HepG2 (cell line): ENCODE measurements around the gene CERS5. TPM values are rescaled to one million over a fixed set of nuclear protein-coding genes. Genes with fewer than 3 reads are reported as not detected.
A peak's percentile ranks its signal among the peaks of the same experiment; 100 is the strongest.

ENCODE experiments used
- CBX5 ChIP-seq: sonication (generic); formaldehyde crosslinking; IDR thresholded peaks from 2 replicates; pipeline ENCODE4 v1.4.0; 2020; ENCODE audit warnings: missing genetic modification reagents, borderline replicate concordance
- HMGXB4 ChIP-seq, 2 experiments: sonication (generic) in 1 of 2; formaldehyde crosslinking in 1 of 2; IDR thresholded peaks; 2 replicates each; pipeline versions ENCODE4 v1.4.0 to v1.6.1; 2018 to 2020; ENCODE audit warnings: missing genetic modification reagents in 2 of 2, borderline replicate concordance in 1 of 2, low read depth in 1 of 2, mild to moderate bottlenecking in 1 of 2, missing biosample characterization in 1 of 2
- JARID2 ChIP-seq: sonication (generic); formaldehyde crosslinking; IDR thresholded peaks from 2 replicates; pipeline ENCODE4 v1.8.1; 2023; ENCODE audit warnings: missing genetic modification reagents, inconsistent platforms; ENCODE audit not compliant: insufficient replicate concordance
- KDM5A ChIP-seq: fragments of 200-600 bp; sonication (generic); IDR thresholded peaks from 2 replicates; pipeline ENCODE4 v1.7.0; 2018; ENCODE audit warnings: antibody characterized with exemption, mild to moderate bottlenecking, low read length, borderline replicate concordance
- MBD4 ChIP-seq: IDR thresholded peaks from 2 replicates; pipeline ENCODE4 v1.6.1; 2012; ENCODE audit warnings: low read length, inconsistent platforms, borderline replicate concordance
- NR2C2 ChIP-seq: sonication (generic); formaldehyde crosslinking; IDR thresholded peaks from 2 replicates; pipeline ENCODE4 v1.4.0; 2020; ENCODE audit warnings: missing genetic modification reagents, mild to moderate bottlenecking, moderate library complexity, borderline replicate concordance
- SALL2 ChIP-seq: sonication (generic); formaldehyde crosslinking; IDR thresholded peaks from 2 replicates; pipeline ENCODE4 v1.8.1; 2023; ENCODE audit warnings: mild to moderate bottlenecking, missing genetic modification reagents, inconsistent platforms
- SAP130 ChIP-seq: IDR thresholded peaks from 2 replicates; pipeline ENCODE4 v1.6.1; 2016; ENCODE audit warnings: low read depth
- SNAPC5 ChIP-seq: sonication (generic); formaldehyde crosslinking; IDR thresholded peaks from 2 replicates; pipeline ENCODE4 v1.8.1; 2023; ENCODE audit warnings: mild to moderate bottlenecking, missing genetic modification reagents, borderline replicate concordance
- TEF ChIP-seq: sonication (generic); formaldehyde crosslinking; IDR thresholded peaks from 2 replicates; pipeline ENCODE4 v1.5.0; 2020; ENCODE audit warnings: missing genetic modification reagents
- YEATS2 ChIP-seq: sonication (generic); formaldehyde crosslinking; IDR thresholded peaks from 2 replicates; pipeline ENCODE4 v1.4.0; 2020; ENCODE audit warnings: missing genetic modification reagents, borderline replicate concordance
- ZBTB25 ChIP-seq: IDR thresholded peaks from 2 replicates; pipeline ENCODE4 v1.6.1; 2018; ENCODE audit warnings: missing genetic modification reagents
- ZNF232 ChIP-seq: sonication (generic); formaldehyde crosslinking; IDR thresholded peaks from 2 replicates; pipeline ENCODE4 v1.4.0; 2020; ENCODE audit warnings: missing genetic modification reagents, borderline replicate concordance
- ZNF253 ChIP-seq: sonication (generic); formaldehyde crosslinking; IDR thresholded peaks from 2 replicates; pipeline ENCODE4 v1.8.0; 2022; ENCODE audit warnings: mild to moderate bottlenecking, missing genetic modification reagents, borderline replicate concordance
- ZNF501 ChIP-seq: sonication (generic); formaldehyde crosslinking; IDR thresholded peaks from 2 replicates; pipeline ENCODE4 v1.5.1; 2020; ENCODE audit warnings: mild to moderate bottlenecking, moderate library complexity, missing genetic modification reagents
- ZNF546 ChIP-seq: sonication (generic); formaldehyde crosslinking; conservative IDR thresholded peaks from 2 replicates; pipeline ENCODE4 v1.8.1; 2023; ENCODE audit warnings: mild to moderate bottlenecking, missing genetic modification reagents
- ZNF580 ChIP-seq: IDR thresholded peaks from 2 replicates; pipeline ENCODE4 v1.6.1; 2016; ENCODE audit warnings: low read depth, borderline replicate concordance
- ZNF710 ChIP-seq: sonication (generic); formaldehyde crosslinking; IDR thresholded peaks from 2 replicates; pipeline ENCODE4 v1.5.0; 2020; ENCODE audit warnings: mild to moderate bottlenecking, missing genetic modification reagents, borderline replicate concordance
- ZNF747 ChIP-seq: sonication (generic); formaldehyde crosslinking; IDR thresholded peaks from 2 replicates; pipeline ENCODE4 v1.8.1; 2023; ENCODE audit warnings: missing genetic modification reagents, mild to moderate bottlenecking, borderline replicate concordance
- ZNF781 ChIP-seq: sonication (generic); formaldehyde crosslinking; IDR thresholded peaks from 2 replicates; pipeline ENCODE4 v1.5.1; 2020; ENCODE audit warnings: borderline replicate concordance, mild to moderate bottlenecking, missing genetic modification reagents; ENCODE audit errors: not compliant biosample characterization
- ZSCAN12 ChIP-seq: sonication (generic); formaldehyde crosslinking; IDR thresholded peaks from 2 replicates; pipeline ENCODE4 v1.9.0; 2021; ENCODE audit warnings: mild to moderate bottlenecking, missing genetic modification reagents
- polyA plus RNA-seq, 8 experiments: library from polyadenylated mRNA; depleted of rRNA in 3 of 8; stranded (reverse) in 7 of 8; unstranded in 1 of 8; fragments of >200 nt; fragmentation: Illumina TruSeq in 4 of 8; extraction: Trizol in 4 of 8; gene quantifications; 2 replicates each; pipeline versions ENCODE4 v1.2.1 to v1.2.3, GENCODE V29; 2011 to 2016; ENCODE audit warnings: low read depth in 4 of 8, missing spikeins in 1 of 8, mixed read lengths in 1 of 8; ENCODE audit not compliant: insufficient read depth in 1 of 8
- total RNA-seq, 5 experiments: library from RNA; depleted of rRNA; stranded (reverse); fragments of >200 nt; fragmentation: Illumina TruSeq; extraction: Trizol; gene quantifications; 2 replicates each; pipeline ENCODE4 v1.2.3, GENCODE V29; 2016; ENCODE audit warnings: low read depth in 1 of 5

The CERS5 gene
- total and polyA plus RNA-seq, 2 of the 13 experiments (the other 11 are each of a cell fraction or from before 2014, with no cell fraction given), result 22.3 to 48.8 TPM

GRCh38 chr12:50084775-50085614, 82.2 kb downstream of the CERS5 start, which contains the start of gene SMARCD1 (continued):
- peak; percentile 99 for TF ChIP-seq ZBTB25 (CRISPR knock-in tag)
- peak; percentile 39; the same call in 1 of the 2 replicates for TF ChIP-seq CBX5
- TF ChIP-seq SALL2, result 0 out of 2 replicates have a peak, but pooled peaks have one; percentile 30
- peak; percentile 77 for TF ChIP-seq ZNF501 (CRISPR knock-in tag)
- 0 out of 2 replicates have a peak, but pooled peaks have one; percentile 40 for TF ChIP-seq YEATS2
- TF ChIP-seq ZNF253 (CRISPR knock-in tag), result no peak
- peak; percentile 52; the same call in 1 of the 2 replicates for TF ChIP-seq ZNF747 (CRISPR knock-in tag)
- no peak for TF ChIP-seq ZNF781 (CRISPR knock-in tag)
- no peak for TF ChIP-seq TEF
- no peak for TF ChIP-seq ZNF232 (CRISPR knock-in tag)
- TF ChIP-seq KDM5A, result peak; percentile 77; the same call in 1 of the 2 replicates
- no peak for TF ChIP-seq JARID2 (CRISPR knock-in tag)
- TF ChIP-seq MBD4, result no peak
- TF ChIP-seq SAP130 (CRISPR knock-in tag), result peak; percentile 82
- TF ChIP-seq HMGXB4 (CRISPR knock-in tag; IDR thresholded peaks at IDR 0.05; ENCODE audit: borderline replicate concordance in 1 of 2, low read depth in 1 of 2), result peak; percentile 90 to 94; a peak in 3 of 4 replicates
- 0 out of 2 replicates have a peak, but pooled peaks have one; percentile 48 for TF ChIP-seq ZNF710
- 0 out of 2 replicates have a peak, but pooled peaks have one; percentile 47 for TF ChIP-seq ZSCAN12 (CRISPR knock-in tag)
- TF ChIP-seq ZNF580 (CRISPR knock-in tag), result 0 out of 2 replicates have a peak, but pooled peaks have one; percentile 35
- peak; percentile 54; the same call in 1 of the 2 replicates for TF ChIP-seq NR2C2 (CRISPR knock-in tag)
- 0 out of 2 replicates have a peak, but pooled peaks have one; percentile 39 for TF ChIP-seq ZNF546 (CRISPR knock-in tag)
- TF ChIP-seq SNAPC5 (CRISPR knock-in tag), result no peak
